ENCODE results near the gene SLC35G3.
"Not testable (repeated sequence)": the region's sequence is repeated elsewhere in the genome, so short reads cannot be mapped to it uniquely, and the experiment has no call there.

SLC35G3 gene

GRCh38 chr17:35222452-35222851 is 28.3 kb upstream of the SLC35G3 start:
- H3K4me3 ChIP-seq (ENCODE audit: low read length): no peak overlapping the region
- TF ChIP-seq ZNF274 (IDR thresholded peaks at IDR 0.05; ENCODE audit: low read depth, low read length): no peak

DNA sequence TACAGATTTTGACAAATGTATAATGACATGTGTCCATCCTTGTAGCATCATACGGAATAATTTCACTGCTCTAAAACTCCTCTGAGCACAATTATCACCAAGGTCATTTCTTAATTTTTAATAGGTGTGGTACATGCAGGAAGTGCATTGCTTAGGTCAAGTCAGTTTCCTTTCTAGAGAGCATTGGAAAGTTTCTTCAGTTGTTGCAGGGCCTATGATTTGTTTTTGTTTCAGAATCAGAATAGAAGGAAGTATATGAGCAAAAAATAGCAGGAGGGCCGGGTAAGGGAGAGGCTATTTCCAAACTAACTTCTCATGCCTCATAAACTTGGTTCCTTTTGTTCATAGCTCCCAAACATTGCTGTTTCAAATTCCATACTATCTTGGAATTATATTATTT is 24.7 kb upstream of the SLC35G3 start:
- no peak overlapping the region for H3K4me3 ChIP-seq (ENCODE audit: low read length)
- TF ChIP-seq ZNF274 (IDR thresholded peaks at IDR 0.05; ENCODE audit: low read depth, low read length): no peak

DNA sequence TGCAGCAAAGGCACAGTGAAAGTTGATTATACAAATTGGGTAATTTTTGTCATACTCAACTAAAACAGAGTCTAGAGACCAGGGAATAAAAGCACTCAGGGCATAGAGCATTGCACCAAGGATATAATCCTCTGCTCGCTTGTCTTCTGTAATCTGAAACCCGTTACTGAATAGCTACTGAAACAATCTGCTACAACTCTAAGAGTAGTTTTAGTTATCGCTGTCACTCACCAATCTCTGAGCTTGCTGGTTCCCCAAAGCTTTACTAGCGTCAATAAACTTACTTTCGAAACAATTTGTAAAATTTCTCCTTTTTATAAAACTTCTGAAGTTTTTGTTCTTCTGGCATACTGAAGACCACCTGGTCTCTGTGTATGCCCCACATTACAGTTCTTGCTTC is 22.9 kb upstream of the SLC35G3 start:
- TF ChIP-seq ZNF274 (IDR thresholded peaks at IDR 0.05; ENCODE audit: low read depth, low read length): no peak
- H3K4me3 ChIP-seq (ENCODE audit: low read length): no peak overlapping the region

DNA sequence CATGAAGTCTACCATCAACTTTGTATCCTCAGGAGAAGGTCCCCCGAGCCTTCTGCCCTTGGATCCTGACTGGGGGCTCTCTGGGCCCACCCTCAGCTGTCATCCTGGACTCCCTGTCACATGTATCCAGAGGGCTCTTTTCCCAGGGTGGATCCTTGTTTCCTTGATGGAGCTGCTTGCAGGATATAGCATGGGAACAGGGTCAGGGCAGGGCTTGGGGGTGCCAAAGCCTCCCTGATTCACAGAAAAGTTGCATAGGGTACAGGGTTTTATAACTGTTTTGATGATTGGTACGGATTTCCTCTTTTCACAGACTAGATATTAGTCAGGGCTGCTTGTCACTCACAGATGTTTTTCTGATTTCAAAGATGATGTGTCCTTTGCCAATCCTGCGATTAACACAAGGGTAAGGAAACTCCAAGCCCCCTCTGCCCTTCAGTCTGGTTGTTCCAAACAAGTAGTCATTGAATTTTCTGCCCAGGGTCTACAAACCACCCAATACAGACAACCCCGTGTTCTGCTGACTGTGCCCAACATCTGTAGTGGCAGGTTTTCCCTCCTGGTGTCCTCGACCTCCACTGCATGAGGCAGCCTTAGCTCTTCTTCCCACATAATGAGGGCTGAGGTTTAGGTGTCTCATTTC is 20.6 kb upstream of the SLC35G3 start:
- no peak for TF ChIP-seq ZNF274 (IDR thresholded peaks at IDR 0.05; ENCODE audit: low read depth, low read length)
- no peak overlapping the region for H3K4me3 ChIP-seq (ENCODE audit: low read length)

DNA sequence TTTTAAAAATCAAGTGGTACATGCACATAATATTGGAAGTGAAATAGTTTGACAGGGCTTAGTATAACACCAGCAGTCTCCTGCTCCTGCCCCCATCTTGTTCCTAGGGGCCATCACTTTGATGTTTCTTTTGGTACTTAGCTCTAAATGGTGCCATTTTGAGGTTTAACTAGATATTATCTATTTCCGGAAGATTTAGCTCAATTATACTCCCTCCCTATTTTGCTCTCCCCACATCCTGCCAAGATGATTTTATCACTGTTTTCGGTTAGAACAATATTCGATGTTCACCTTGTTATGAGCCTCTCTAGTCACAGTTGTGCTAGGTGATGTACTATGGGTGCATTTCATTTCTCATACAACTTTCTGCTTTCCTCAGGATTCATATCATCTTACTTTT is 20.0 kb upstream of the SLC35G3 start:
- TF ChIP-seq ZNF274 (IDR thresholded peaks at IDR 0.05; ENCODE audit: low read depth, low read length): no peak
- no peak overlapping the region for H3K4me3 ChIP-seq (ENCODE audit: low read length)

GRCh38 chr17:35213412-35213940 is 19.3 kb upstream of the SLC35G3 start:
- no peak for TF ChIP-seq ZNF274 (IDR thresholded peaks at IDR 0.05; ENCODE audit: low read depth, low read length)
- no peak overlapping the region for H3K4me3 ChIP-seq (ENCODE audit: low read length)

DNA sequence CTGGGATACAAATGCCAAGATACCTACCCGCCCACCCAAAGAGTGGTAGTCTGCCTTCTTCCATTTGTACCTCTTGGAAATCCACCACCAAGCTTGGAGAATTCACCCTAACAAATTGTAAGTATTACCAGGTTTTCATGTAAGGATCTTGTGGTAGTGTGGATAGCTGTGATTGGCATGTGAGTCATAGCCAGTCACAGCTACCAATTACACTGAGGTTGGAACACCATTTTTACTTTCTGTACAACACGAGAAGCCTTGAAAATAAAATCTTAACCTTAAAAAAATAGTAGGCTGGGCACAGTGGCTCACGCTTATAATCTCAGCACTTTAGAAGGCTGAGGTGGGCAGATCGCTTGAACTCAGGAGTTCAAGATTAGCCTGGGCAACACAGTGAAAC is 18.5 kb upstream of the SLC35G3 start:
- H3K4me3 ChIP-seq (ENCODE audit: low read length): no peak overlapping the region
- no peak for TF ChIP-seq ZNF274 (IDR thresholded peaks at IDR 0.05; ENCODE audit: low read depth, low read length)

GRCh38 chr17:35210741-35211140 is 16.5 kb upstream of the SLC35G3 start:
- no peak overlapping the region for H3K4me3 ChIP-seq (ENCODE audit: low read length)
- TF ChIP-seq ZNF274 (IDR thresholded peaks at IDR 0.05; ENCODE audit: low read depth, low read length): no peak

- H3K4me3 ChIP-seq (ENCODE audit: low read length): not testable (repeated sequence)
These were observed 8.4 kb upstream of the SLC35G3 start for GRCh38 chr17:35202582-35202981.

- H3K4me3 ChIP-seq (ENCODE audit: low read length): not testable (repeated sequence)
These were observed 869 bp upstream of the SLC35G3 start for GRCh38 chr17:35195062-35195461.

DNA sequence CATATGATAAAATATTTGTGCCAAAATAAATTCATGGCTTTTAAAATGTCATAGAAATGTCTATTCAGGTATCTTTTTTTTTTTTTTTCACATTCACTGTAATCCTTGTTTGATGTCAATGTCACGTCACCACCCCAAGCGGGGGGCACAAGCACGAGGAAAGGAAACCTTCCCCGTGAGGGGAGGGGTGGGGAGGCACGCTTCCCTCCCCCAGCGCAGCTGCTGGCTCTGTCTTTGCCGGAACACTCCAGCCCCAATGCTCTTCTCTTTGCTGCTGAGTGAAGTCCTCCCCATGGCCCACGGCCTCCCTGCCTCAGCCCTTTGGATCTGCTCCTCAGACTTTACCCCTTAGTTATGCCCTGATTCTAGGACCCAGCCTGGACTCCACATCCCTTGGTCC is 1.5 kb downstream of the SLC35G3 start:
- H3K4me3 ChIP-seq (ENCODE audit: low read length): no peak overlapping the region
- TF ChIP-seq ZNF274 (IDR thresholded peaks at IDR 0.05; ENCODE audit: low read depth, low read length): no peak

DNA sequence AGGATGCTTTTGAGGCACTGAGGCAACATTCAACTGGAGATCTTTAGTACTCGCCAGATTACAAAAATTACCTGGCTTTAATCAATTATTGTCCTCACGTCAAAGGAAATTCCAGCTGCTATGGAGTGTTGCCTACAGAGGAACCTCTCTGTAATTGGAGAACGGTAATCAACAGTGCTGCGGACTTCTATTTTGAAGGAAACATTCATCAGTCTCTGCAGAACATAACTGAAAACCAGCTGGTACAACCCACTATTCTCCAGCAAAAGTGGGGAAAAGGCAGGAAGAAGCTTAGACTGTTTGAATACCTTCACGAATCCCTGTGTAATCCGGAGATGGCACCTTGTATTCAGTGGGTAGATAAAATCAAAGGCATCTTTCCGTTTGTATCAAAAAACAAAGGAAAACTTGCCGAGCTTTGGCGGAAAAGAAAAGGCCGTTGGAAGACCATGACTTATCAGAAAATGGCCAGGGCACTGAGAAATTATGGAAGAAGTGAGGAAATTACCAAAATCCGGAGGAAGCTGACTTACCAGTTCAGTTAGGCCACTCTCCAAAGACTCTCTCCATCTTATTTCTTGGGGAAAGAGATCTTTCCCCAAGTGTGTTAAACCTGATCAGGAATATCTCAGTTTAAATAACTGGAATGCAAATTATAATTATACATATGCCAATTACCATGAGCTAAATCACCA is 3.0 kb downstream of the SLC35G3 start:
- no peak overlapping the region for H3K4me3 ChIP-seq (ENCODE audit: low read length)

DNA sequence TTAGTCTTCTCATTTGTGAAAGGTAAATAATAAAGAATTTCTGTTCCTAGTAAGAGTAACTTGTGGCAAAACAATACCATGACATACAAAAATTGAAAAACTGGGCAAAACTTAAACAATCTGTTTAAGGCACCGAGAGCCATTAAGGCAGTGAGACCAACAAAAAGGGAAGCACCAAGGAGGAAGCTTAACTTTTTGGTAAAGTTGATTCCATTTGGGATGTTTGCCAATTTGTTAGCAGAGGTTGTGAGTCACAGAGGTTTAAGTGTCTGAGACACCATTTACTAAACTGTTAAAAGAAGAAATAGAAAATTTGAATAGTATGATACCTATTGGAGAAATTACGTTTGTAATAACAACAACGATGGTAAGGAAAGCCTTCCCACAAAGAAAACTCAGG is 4.9 kb downstream of the SLC35G3 start:
- TF ChIP-seq ZNF274 (IDR thresholded peaks at IDR 0.05; ENCODE audit: low read depth, low read length): no peak
- no peak overlapping the region for H3K4me3 ChIP-seq (ENCODE audit: low read length)

More for the DNA sequence above, 3.0 kb downstream of the SLC35G3 start:
- TF ChIP-seq ZNF274 (IDR thresholded peaks at IDR 0.05; ENCODE audit: low read depth, low read length): no peak

GRCh38 chr17:35188111-35188510 is 6.1 kb downstream of the SLC35G3 start:
- H3K4me3 ChIP-seq (ENCODE audit: low read length): no peak overlapping the region
- TF ChIP-seq ZNF274 (IDR thresholded peaks at IDR 0.05; ENCODE audit: low read depth, low read length): no peak

GRCh38 chr17:35187481-35187880 is 6.7 kb downstream of the SLC35G3 start:
- no peak for TF ChIP-seq ZNF274 (IDR thresholded peaks at IDR 0.05; ENCODE audit: low read depth, low read length)
- H3K4me3 ChIP-seq (ENCODE audit: low read length): no peak overlapping the region

DNA sequence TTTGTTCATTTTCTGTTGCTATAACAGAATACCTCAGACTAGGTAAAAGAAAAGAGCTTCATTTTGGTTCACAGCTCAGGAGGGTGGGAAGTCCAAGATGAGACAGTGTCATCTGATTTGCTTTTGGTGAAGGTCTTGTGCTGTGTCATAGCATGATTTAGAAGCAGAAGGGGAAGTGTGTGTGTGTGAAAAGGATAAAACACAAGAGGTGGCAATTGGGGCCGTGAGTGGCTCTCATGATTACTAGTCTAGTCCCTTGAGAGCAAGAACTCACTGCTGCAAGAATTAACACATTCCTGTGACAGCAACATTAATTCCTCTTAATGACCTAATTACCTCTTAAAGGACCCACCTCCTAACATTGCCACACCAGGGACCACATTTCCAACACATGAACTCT is 8.3 kb downstream of the SLC35G3 start:
- no peak overlapping the region for H3K4me3 ChIP-seq (ENCODE audit: low read length)
- TF ChIP-seq ZNF274 (IDR thresholded peaks at IDR 0.05; ENCODE audit: low read depth, low read length): no peak

Measured in GM08714 (cell line).